ENCODE data around the gene SGMS1. TPM values are rescaled to one million over a fixed set of nuclear protein-coding genes. Genes with fewer than 3 reads are reported as not detected.
"Not testable (repeated sequence)": the region's sequence is repeated elsewhere in the genome, so short reads cannot be mapped to it uniquely, and the experiment has no call there.

Gene SGMS1
- total RNA-seq, 1 experiment from 2014 or later = 25.5 TPM

GRCh38 chr10:50520115-50520514 lies 103.6 kb downstream of the SGMS1 start:
- no peak for DNase-seq (ENCODE audit: low spot score)
- in situ Hi-C loops (cut with HindIII; ENCODE audit: low sequenced_read_pairs) = no loop called here

- DNase-seq (ENCODE audit: low spot score) = no peak
- in situ Hi-C loops (cut with HindIII; ENCODE audit: low sequenced_read_pairs) = no loop called here
Measured at GRCh38 chr10:50517626-50518025, 106.1 kb downstream of the SGMS1 start.

DNA sequence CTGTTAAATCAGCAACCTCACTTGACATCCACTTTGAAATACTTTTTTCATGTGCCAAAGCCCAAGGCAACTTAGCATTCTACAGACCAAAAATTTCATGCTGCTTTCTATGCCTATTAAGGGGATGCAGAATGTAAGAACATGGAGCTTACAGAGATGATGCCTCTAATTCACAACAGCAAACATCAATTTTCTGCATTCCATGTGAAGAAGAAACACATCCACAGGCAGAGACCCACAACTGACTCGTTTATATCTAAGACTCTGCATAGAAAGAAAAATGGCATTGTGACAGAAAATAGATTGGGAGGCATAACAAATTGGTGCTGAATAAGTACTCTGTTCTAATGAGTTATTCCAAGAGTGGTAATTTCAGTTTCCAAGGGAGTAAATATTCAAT lies 107.6 kb downstream of the SGMS1 start:
- DNase-seq (ENCODE audit: low spot score) = no peak
- in situ Hi-C loops (cut with HindIII; ENCODE audit: low sequenced_read_pairs) = no loop called here

DNA sequence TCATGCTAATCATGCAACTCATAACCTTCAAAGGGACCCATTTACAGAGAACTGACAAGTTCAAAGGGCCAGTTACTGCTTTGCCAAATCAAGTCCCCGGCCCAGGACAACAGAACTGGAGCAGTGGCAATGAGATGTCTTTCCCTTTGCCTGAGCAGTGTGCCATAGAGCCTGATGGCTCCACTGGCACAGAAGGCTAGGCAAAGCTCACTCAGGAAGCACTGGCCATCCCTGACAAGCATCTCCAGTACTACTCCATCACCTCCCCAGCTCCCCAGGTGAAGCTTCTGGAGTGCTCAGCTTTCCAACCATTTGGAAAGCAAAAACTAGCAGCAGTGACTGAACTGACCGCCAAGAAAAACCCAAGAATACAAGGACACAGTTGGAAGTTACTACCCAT lies 108.3 kb downstream of the SGMS1 start:
- DNase-seq (ENCODE audit: low spot score) = no peak
- in situ Hi-C loops (cut with HindIII; ENCODE audit: low sequenced_read_pairs) = no loop called here

DNA sequence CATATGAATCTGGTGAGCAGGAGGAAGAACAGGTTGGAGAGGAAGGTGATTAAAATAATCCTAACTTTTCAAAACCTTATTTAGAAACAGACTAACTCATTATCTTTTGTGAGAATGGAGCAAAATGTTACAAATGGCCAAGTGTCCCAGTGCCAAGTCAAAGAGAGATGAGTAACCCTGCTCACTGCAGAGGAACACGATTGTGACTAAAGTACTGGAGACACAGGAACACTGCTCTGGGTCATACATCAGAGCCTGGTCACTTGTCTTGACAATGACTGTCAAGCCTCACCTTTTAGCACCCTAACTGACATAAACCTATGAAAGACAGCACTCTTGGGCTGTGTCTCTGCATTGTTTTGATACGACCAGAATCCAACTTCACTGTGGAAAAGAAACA lies 108.8 kb downstream of the SGMS1 start:
- DNase-seq (ENCODE audit: low spot score) = no peak
- in situ Hi-C loops (cut with HindIII; ENCODE audit: low sequenced_read_pairs) = no loop called here

DNA sequence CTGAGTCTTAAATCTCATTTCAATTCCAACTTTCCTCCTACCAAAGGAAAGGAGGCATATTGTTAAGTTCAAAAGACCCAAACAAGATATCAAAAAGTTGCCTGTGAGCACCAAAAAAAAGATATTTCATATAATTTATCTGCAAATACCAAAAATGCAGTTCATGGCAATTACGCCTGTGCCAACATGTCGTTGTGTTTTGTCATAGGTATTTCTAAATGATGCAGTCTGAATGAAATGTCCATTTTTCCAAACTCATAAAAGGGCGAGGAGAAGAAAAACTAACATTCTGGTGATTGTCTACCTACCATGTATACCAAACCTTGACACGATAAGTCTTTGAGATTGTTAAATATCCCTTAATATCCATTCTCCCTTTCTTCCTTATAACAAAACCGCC lies 109.8 kb downstream of the SGMS1 start:
- no peak for DNase-seq (ENCODE audit: low spot score)
- in situ Hi-C loops (cut with HindIII; ENCODE audit: low sequenced_read_pairs) = no loop called here

DNA sequence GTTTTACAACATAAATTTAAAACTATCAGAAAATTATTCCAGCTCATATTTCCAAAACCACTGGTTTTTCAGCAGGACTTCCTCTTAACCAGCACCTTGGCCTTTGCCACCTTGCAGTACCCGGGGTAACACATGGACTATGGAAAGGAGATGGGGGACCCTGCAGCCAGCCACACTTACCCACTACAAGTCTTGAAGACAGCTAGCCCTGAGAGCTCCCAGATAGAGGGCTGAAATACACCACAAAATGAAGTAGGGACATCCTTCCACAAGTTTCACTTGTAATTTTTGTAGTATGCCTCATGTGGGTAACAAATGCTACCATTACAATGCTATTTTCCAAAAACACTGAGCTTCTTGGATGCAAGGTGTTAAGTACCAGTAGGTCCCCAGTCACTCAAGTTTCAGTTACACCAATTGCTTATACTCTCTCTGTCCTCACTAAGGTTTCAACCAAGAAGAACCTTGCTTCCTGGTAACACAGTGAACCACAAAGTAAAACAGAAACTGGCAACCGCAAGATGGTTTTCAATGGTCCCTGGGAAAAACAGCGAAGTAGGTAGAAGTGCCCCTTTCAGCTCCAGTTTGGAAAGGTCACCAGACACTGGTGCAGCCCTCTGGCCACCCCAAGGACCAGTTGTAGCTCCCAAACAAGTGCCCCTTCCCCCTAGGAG lies 110.9 kb downstream of the SGMS1 start:
- in situ Hi-C loops (cut with HindIII; ENCODE audit: low sequenced_read_pairs) = no loop called here

DNA sequence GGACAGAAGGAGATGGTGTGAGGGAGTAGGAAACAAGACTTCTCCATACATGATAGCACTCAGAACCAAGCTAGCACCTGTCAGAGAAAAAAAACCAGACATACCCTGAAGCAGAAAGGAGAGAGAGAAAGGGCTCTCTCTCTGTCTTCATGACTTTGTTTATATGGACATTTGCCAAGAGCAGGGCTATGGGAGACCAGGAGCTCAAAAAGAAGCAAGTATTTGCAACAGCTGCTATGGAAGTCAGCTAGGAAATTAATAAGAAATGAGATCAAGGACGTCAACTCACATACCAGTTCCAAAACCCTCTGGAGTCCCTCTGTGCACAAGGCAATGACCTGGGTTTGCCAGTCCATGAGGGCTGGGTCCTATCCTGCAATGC lies 111.6 kb downstream of the SGMS1 start:
- in situ Hi-C loops (cut with HindIII; ENCODE audit: low sequenced_read_pairs) = no loop called here

More for the DNA sequence above, 110.9 kb downstream of the SGMS1 start:
- DNase-seq (ENCODE audit: low spot score) = no peak

GRCh38 chr10:50511492-50512213 lies 112.1 kb downstream of the SGMS1 start:
- in situ Hi-C loops (cut with HindIII; ENCODE audit: low sequenced_read_pairs) = no loop called here
- DNase-seq (ENCODE audit: low spot score) = no peak

More for the DNA sequence above, 111.6 kb downstream of the SGMS1 start:
- no peak for DNase-seq (ENCODE audit: low spot score)

DNA sequence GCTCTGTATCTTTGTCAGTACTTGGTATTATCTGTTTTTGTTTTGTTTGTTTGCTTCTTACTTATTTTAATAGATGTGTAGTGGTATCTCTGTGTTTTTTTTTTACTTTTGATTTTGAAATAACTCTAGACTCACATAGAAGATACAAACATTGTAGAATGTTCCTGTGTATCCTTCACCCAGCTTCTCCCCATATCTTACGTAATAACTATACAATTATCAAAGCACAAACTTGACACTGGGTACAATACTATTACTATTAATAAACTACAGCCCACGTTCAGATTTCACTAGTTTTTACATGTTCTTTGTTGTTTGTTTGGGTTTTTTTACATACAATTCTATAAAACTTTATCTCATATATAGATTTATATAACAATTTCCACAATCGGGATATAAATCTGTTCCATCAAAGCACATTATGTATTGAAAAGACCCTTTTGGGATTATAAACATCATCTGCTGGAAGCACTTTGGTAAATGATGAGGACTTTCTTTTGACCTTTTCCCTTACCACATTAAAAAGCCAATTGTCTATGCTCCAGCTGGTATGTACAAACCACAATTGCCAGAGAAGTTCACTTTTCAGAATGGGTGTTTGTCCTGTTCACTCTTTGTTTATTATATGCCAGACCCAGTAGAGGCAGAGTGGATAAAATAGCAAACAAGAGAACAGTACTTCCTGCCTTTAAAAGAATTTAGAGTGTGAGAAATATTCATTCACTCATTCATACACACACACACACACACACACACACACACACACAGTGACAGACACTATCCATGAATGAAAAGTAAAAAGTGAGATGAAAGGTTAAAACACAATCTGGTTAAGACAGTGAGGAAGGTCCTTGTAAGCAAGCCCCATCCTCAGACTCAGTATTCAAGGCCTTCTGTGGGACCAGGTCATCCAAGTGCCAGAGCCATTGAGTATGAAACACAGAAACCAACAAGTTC lies 113.0 kb downstream of the SGMS1 start:
- DNase-seq (ENCODE audit: low spot score) = no peak
- in situ Hi-C loops (cut with HindIII; ENCODE audit: low sequenced_read_pairs) = no loop called here

DNA sequence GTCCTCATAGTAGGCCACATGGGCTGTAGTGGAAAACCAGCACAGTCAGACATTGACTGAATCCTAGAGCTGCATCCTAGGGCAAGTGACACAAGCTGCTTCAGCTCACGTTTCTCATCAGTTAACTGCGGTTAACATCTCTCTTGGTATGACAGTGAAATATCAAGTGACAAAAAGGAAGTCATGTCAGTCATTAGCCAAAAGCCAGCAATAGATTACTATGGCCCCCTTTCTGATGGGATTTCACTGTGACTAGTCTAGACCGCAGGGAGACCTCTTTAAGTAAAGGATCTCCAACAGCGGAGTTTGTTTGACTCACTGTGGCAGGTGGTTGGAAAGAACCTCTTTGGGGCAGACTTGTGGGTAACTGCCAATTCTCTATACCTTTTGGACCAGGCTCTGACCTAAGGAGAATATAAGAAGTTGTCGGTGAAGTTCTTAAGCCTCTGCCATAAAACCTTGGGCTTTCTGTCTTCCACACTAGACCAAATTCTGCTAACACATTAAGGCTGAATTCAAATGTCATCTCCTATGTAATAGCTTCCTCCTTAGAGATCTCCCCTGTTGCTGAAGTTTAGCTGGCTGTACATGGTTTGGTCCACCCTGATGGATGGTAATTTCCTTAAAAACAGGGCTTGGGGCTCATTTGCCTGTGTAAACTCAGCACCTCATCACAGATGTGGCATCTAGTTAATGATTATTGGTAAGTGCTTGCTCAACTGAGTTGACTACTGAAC lies 115.3 kb downstream of the SGMS1 start:
- in situ Hi-C loops (cut with HindIII; ENCODE audit: low sequenced_read_pairs) = no loop called here
- DNase-seq (ENCODE audit: low spot score) = no peak

GRCh38 chr10:50506861-50507573 lies 116.7 kb downstream of the SGMS1 start:
- in situ Hi-C loops (cut with HindIII; ENCODE audit: low sequenced_read_pairs) = no loop called here

DNA sequence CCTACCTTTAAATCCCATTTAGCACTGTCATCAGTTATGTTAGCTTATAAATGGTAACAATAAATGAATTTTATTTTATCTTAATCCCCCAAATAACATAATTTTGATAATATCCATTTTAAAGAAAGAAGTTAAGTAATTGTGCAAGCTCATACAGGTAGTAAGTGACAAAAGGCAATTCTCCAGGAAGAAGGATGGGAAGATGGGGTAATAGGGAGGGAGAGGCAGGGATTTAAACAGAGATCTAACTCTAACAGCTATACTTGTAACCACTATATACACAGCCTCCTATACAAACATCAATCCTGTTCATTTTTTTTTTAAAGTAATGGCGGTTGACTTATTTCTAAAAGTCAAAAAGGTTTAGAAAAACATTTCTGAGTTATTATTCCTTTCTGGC lies 119.4 kb downstream of the SGMS1 start:
- in situ Hi-C loops (cut with HindIII; ENCODE audit: low sequenced_read_pairs) = no loop called here
- DNase-seq (ENCODE audit: low spot score) = no peak

More at GRCh38 chr10:50506861-50507573, 116.7 kb downstream of the SGMS1 start:
- DNase-seq (ENCODE audit: low spot score) = peak; percentile 74

DNA sequence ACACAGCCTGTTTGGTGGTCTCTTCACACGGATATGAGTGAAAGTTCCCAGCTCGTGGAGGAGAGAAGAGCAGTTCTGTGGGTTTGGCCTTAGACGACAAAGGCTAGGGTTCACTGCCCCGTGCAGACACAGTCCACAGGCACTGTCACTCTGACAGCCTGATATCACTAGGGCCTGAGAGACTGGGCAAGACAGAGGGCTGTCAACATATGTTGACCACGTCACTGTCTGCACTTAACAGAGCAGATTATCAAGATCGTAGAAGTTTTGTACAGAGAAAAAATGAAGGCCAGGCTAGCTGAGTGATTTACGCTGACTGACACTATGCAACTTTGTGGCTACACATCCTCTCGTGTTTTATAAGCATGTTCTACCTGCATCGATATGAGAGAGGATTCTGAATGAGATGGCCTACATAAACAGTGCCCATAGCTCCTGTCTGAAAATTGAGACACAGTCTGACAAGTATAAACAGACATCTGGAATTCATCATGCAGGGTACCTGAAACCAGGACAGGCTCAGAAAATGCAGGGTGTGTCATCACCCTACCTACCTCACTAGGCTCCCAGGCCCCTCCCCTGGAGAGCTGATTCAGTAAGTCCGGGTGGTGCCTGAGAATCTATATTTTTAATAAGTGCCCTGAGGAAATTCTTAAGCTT lies 120.0 kb downstream of the SGMS1 start:
- DNase-seq (ENCODE audit: low spot score) = no peak
- in situ Hi-C loops (cut with HindIII; ENCODE audit: low sequenced_read_pairs) = no loop called here

DNA sequence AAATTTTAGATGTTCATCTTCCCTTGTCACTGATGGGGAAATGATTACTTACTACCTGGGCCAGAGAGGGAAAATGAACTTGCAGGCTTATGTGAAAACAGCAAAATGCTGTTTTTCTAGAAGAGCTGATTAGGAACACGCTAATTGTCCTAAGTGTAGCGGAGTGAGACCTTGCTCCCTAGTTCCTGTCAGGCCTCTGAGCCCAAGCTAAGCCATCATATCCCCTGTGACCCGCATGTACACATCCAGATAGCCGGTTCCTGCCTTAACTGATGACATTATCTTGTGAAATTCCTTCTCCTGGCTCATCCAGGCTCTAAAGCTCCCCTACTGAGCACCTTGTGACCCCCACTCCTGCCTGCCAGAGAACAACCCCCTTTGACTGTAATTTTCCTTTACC lies 120.6 kb downstream of the SGMS1 start:
- DNase-seq (ENCODE audit: low spot score) = not testable (repeated sequence)

DNA sequence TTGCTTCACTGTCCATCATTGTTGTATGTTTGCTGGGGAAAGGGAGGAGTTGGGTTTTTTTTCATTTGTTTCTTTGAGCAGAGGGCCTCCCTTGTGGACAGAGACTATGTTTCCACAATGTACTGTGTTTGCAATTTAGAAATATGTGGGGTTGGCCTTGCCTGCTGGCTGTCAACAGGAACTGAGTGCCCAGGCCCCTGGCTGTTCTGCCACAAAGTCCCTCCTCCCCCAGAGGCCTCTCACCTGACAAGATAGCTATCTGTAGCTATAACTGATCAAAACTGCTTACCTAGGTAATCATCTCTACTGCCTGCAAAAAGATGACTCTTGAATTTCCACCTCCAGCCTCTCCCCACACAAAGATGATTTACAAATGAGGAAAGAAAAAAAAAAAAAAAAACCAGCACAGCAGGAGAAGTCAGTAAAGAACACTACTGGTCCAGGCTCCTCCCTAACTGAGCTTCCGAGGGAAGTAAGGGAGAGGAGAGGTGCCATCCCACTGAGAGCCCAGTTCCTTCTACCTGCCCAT lies 121.8 kb downstream of the SGMS1 start:
- in situ Hi-C loops (cut with HindIII; ENCODE audit: low sequenced_read_pairs) = no loop called here

More for the DNA sequence above, 120.6 kb downstream of the SGMS1 start:
- in situ Hi-C loops (cut with HindIII; ENCODE audit: low sequenced_read_pairs) = not testable (repeated sequence)

DNA sequence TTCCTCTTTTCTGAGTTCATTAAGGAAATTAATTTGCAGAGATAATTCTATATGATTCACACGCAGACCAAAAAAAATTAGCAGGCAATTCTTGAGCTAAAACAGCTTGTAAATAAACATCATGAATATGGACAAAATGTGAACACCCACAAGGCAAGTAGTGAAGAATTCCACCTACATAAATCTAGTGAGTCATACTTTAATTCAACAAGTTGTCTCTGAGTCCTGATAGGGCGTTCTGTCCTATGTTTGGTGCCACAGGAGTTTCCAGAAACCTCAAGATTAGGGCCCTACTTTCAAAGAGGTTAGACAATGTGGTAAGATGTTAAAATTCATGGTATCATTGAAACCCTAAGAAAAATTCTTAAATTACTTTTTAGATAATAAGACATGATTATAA lies 122.3 kb downstream of the SGMS1 start:
- in situ Hi-C loops (cut with HindIII; ENCODE audit: low sequenced_read_pairs) = no loop called here
- no peak for DNase-seq (ENCODE audit: low spot score)

More for the DNA sequence above, 121.8 kb downstream of the SGMS1 start:
- DNase-seq (ENCODE audit: low spot score) = no peak

GRCh38 chr10:50498465-50498864 lies 125.3 kb downstream of the SGMS1 start:
- in situ Hi-C loops (cut with HindIII; ENCODE audit: low sequenced_read_pairs) = no loop called here
- no peak for DNase-seq (ENCODE audit: low spot score)
